H1 (cell line): ENCODE measurements around the gene EPHA6. TPM values are rescaled to one million over a fixed set of nuclear protein-coding genes. Genes with fewer than 3 reads are reported as not detected.

ENCODE experiments used
- CTCF ChIA-PET: fragments of 300-600 bp; sonication (Branson Sonifier 250); formaldehyde crosslinking; loops from one replicate; lab custom pipeline; 2021; ENCODE audit not compliant: partially characterized antibody; lab: Charles Lee
- POLR2A ChIA-PET: fragments of 300-600 bp; sonication (Branson Sonifier 250); formaldehyde crosslinking; loops from one replicate; lab custom pipeline; 2021; ENCODE audit warnings: inconsistent platforms; ENCODE audit not compliant: partially characterized antibody; lab: Charles Lee
- DNase-seq, 2 experiments: peaks; one replicate each; pipeline versions ENCODE4 v3.0.0 to v3.0.0-alpha.2; 2010 to 2022; ENCODE audit warnings: low spot score in 2 of 2, low read depth in 1 of 2, mixed read lengths in 1 of 2
- FAIRE-seq: peaks from 2 replicates; lab custom pipeline; 2011; peaks lifted over from hg19 to GRCh38; lab: Jason Lieb, UNC
- H2AFZ ChIP-seq: 2 replicates; pipeline ENCODE4 v1.8.1; 2012; ENCODE audit warnings: low read length, inconsistent platforms
- H2AK5ac ChIP-seq: 2 replicates; pipeline ENCODE4 v1.6.1; 2013; ENCODE audit warnings: low read depth, low read length
- H2BK120ac ChIP-seq: replicated peaks from 2 replicates; pipeline ENCODE3; 2013; ENCODE audit warnings: low read depth, low read length, inconsistent platforms
- H2BK12ac ChIP-seq: 2 replicates; pipeline ENCODE4 v1.6.1; 2013; ENCODE audit warnings: low read depth, low read length
- H2BK15ac ChIP-seq: 2 replicates; pipeline ENCODE4 v1.6.1; 2013; ENCODE audit warnings: low read length
- H2BK20ac ChIP-seq: 2 replicates; pipeline ENCODE4 v1.6.1; 2013; ENCODE audit warnings: low read length
- H2BK5ac ChIP-seq: 2 replicates; pipeline ENCODE4 v1.6.1; 2013; ENCODE audit warnings: low read depth, low read length
- H3K14ac ChIP-seq: 2 replicates; pipeline ENCODE4 v1.6.1; 2013; ENCODE audit warnings: inconsistent platforms; ENCODE audit not compliant: insufficient read length
- H3K18ac ChIP-seq: 2 replicates; pipeline ENCODE4 v1.6.1; 2013; ENCODE audit warnings: low read length; ENCODE audit errors: extremely low read depth
- H3K23ac ChIP-seq: 2 replicates; pipeline ENCODE4 v1.6.1; 2013; ENCODE audit warnings: inconsistent platforms; ENCODE audit not compliant: insufficient read length
- H3K23me2 ChIP-seq: 2 replicates; pipeline ENCODE4 v1.6.1; 2013; ENCODE audit warnings: low read depth, low read length
- H3K27ac ChIP-seq: 2 replicates; pipeline ENCODE4 v1.6.1; 2011; ENCODE audit warnings: low read depth, low read length, inconsistent platforms
- H3K27me3 ChIP-seq, 4 experiments: replicated peaks in 1 of 4; 1 replicate in 1 of 4; 2 replicates in 3 of 4; pipeline versions ENCODE4 v1.6.1 to v1.8.1; 2011 to 2013; ENCODE audit warnings: low read length in 3 of 4, mild to moderate bottlenecking in 3 of 4, inconsistent platforms in 2 of 4, mixed read lengths in 2 of 4, moderate library complexity in 1 of 4; ENCODE audit not compliant: control insufficient read depth in 3 of 4, insufficient read depth in 3 of 4; ENCODE audit errors: extremely low read depth in 1 of 4
- H3K36me3 ChIP-seq, 4 experiments: 2 replicates each; pipeline versions ENCODE4 v1.6.1 to v1.8.1; 2011 to 2013; ENCODE audit warnings: mild to moderate bottlenecking in 4 of 4, low read length in 3 of 4, moderate library complexity in 2 of 4, control low read depth in 1 of 4, inconsistent platforms in 1 of 4; ENCODE audit not compliant: insufficient read depth in 4 of 4, control insufficient read depth in 2 of 4
- H3K4ac ChIP-seq: replicated peaks from 2 replicates; pipeline ENCODE3; 2013; ENCODE audit warnings: low read length, low read depth, mixed read lengths, inconsistent platforms; ENCODE audit not compliant: insufficient read length
- H3K4me1 ChIP-seq, 4 experiments: replicated peaks in 1 of 4; 1 replicate in 1 of 4; 2 replicates in 3 of 4; pipeline versions ENCODE4 v1.6.1 to v1.8.1; 2011 to 2013; ENCODE audit warnings: low read length in 3 of 4, inconsistent platforms in 2 of 4, mixed read lengths in 1 of 4; ENCODE audit not compliant: insufficient read depth in 4 of 4, control insufficient read depth in 3 of 4
- H3K4me2 ChIP-seq, 2 experiments: 2 replicates each; pipeline versions ENCODE4 v1.6.1 to v1.8.1; 2011 to 2013; ENCODE audit warnings: low read depth in 2 of 2, low read length in 2 of 2, control low read depth in 1 of 2, inconsistent platforms in 1 of 2, mild to moderate bottlenecking in 1 of 2; ENCODE audit not compliant: insufficient read depth in 1 of 2
- H3K4me3 ChIP-seq, 4 experiments: fragments of 200-600, 300-600 bp in 1 of 4; sonication (generic), shearing (Covaris generic), sonication (Bioruptor Twin) in 1 of 4; 2 replicates each; pipeline versions ENCODE4 v1.5.1 to v1.8.1; 2011 to 2016; ENCODE audit warnings: low read length in 4 of 4, low read depth in 3 of 4, control low read depth in 2 of 4, inconsistent platforms in 2 of 4, mild to moderate bottlenecking in 2 of 4, mixed read lengths in 1 of 4, moderate library complexity in 1 of 4; ENCODE audit not compliant: insufficient read depth in 2 of 4; ENCODE audit errors: extremely low read depth in 1 of 4
- H3K56ac ChIP-seq: replicated peaks from 2 replicates; pipeline ENCODE3; 2013; ENCODE audit warnings: low read depth, mild to moderate bottlenecking, mixed read lengths, low read length, inconsistent platforms; ENCODE audit not compliant: insufficient read length
- H3K79me1 ChIP-seq: 2 replicates; pipeline ENCODE4 v1.6.1; 2013; ENCODE audit warnings: low read depth, low read length, control low read depth
- H3K79me2 ChIP-seq, 2 experiments: 2 replicates each; pipeline versions ENCODE4 v1.6.1 to v1.8.1; 2012 to 2013; ENCODE audit warnings: low read length in 2 of 2, mild to moderate bottlenecking in 2 of 2, inconsistent platforms in 1 of 2; ENCODE audit not compliant: insufficient read depth in 2 of 2, control insufficient read depth in 1 of 2
- H3K9ac ChIP-seq, 4 experiments: replicated peaks in 1 of 4; 1 replicate in 1 of 4; 2 replicates in 3 of 4; pipeline versions ENCODE4 v1.6.1 to v1.8.1; 2011 to 2013; ENCODE audit warnings: low read depth in 3 of 4, low read length in 3 of 4, control low read depth in 2 of 4, mild to moderate bottlenecking in 2 of 4, moderate library complexity in 2 of 4, inconsistent platforms in 1 of 4; ENCODE audit errors: extremely low read depth in 1 of 4
- H3K9me3 ChIP-seq, 2 experiments: 2 replicates each; pipeline versions ENCODE4 v1.6.1 to v1.8.1; 2012 to 2013; ENCODE audit warnings: mild to moderate bottlenecking in 2 of 2, moderate library complexity in 2 of 2, control low read depth in 1 of 2, inconsistent platforms in 1 of 2, low read depth in 1 of 2, low read length in 1 of 2, mixed read lengths in 1 of 2; ENCODE audit not compliant: insufficient read depth in 2 of 2
- H4K20me1 ChIP-seq, 2 experiments: replicated peaks in 1 of 2; 2 replicates each; pipeline versions ENCODE3 to v1.8.1; 2011 to 2013; ENCODE audit warnings: inconsistent platforms in 2 of 2, low read length in 2 of 2, mild to moderate bottlenecking in 1 of 2; ENCODE audit not compliant: insufficient read depth in 2 of 2, control insufficient read depth in 1 of 2
- H4K5ac ChIP-seq: 2 replicates; pipeline ENCODE4 v1.6.1; 2013; ENCODE audit warnings: low read length, low read depth, mixed read lengths, inconsistent platforms; ENCODE audit not compliant: insufficient read length
- H4K8ac ChIP-seq: 2 replicates; pipeline ENCODE4 v1.8.0; 2013; ENCODE audit warnings: mild to moderate bottlenecking, moderate library complexity, low read length, inconsistent platforms; ENCODE audit not compliant: insufficient read depth; ENCODE audit errors: extremely low read depth
- H4K91ac ChIP-seq: replicated peaks from 2 replicates; pipeline ENCODE3; 2013; ENCODE audit warnings: low read length, mixed read lengths, inconsistent platforms; ENCODE audit not compliant: insufficient read length
- ATF2 ChIP-seq: IDR thresholded peaks from 2 replicates; pipeline ENCODE4 v1.6.1; 2012; ENCODE audit warnings: low read length, inconsistent platforms
- BACH1 ChIP-seq: IDR thresholded peaks from 2 replicates; pipeline ENCODE4 v1.6.1; 2012; ENCODE audit warnings: low read length, improper control_type of control experiment
- CTCF ChIP-seq, 3 experiments: IDR thresholded peaks; 1 replicate in 2 of 3; 2 replicates in 1 of 3; pipeline versions ENCODE4 v1.5.1 to v1.6.1; 2011; ENCODE audit warnings: low read length in 3 of 3, mild to moderate bottlenecking in 3 of 3, inconsistent platforms in 2 of 3, low read depth in 1 of 3, moderate library complexity in 1 of 3; ENCODE audit not compliant: insufficient read depth in 1 of 3; ENCODE audit errors: control extremely low read depth in 1 of 3
- EZH2 ChIP-seq: fragments of 200-600 bp; sonication (generic); IDR thresholded peaks from 2 replicates; pipeline ENCODE4 v1.7.1; 2012; ENCODE audit warnings: low read depth, mild to moderate bottlenecking, moderate library complexity, low read length, inconsistent platforms; ENCODE audit not compliant: severe bottlenecking
- KDM5A ChIP-seq: fragments of 200-600 bp; IDR thresholded peaks from 2 replicates; pipeline ENCODE4 v1.7.1; 2012; ENCODE audit warnings: mild to moderate bottlenecking, low read length, inconsistent platforms, mixed read lengths
- MAFK ChIP-seq: IDR thresholded peaks from 2 replicates; pipeline ENCODE4 v1.6.1; 2012; ENCODE audit warnings: low read depth, mild to moderate bottlenecking, improper control_type of control experiment, low read length
- NRF1 ChIP-seq: IDR thresholded peaks from 2 replicates; pipeline ENCODE4 v1.6.1; 2011; ENCODE audit warnings: mild to moderate bottlenecking, low read depth, low read length, improper control_type of control experiment
- POLR2AphosphoS5 ChIP-seq: IDR thresholded peaks from 2 replicates; pipeline ENCODE4 v1.6.1; 2011; ENCODE audit warnings: low read depth, low read length
- TAF1 ChIP-seq: IDR thresholded peaks from 2 replicates; pipeline ENCODE4 v1.6.1; 2011; ENCODE audit warnings: mild to moderate bottlenecking, low read depth, low read length
- TBP ChIP-seq: IDR thresholded peaks from 2 replicates; pipeline ENCODE4 v1.6.1; 2011; ENCODE audit warnings: low read depth, low read length, improper control_type of control experiment
- WGBS, 2 experiments: shearing (Covaris generic) in 1 of 2; methylation state at CpG; one replicate each; pipeline versions ENCODE4 v1.1.6 to v1.1.7; 2013 to 2015; ENCODE audit warnings: low lambda C conversion rate in 2 of 2, mixed read lengths in 2 of 2, inconsistent platforms in 1 of 2, low coverage in 1 of 2, missing lambda C conversion rate in 1 of 2; ENCODE audit not compliant: insufficient replicate concordance in 2 of 2, insufficient coverage in 1 of 2, insufficient read length in 1 of 2; ENCODE audit errors: extremely low coverage in 1 of 2, missing lambda C conversion rate in 1 of 2; 5-methylcytosine and 5-hydroxymethylcytosine counted together
- polyA plus RNA-seq, 7 experiments: library from polyadenylated mRNA; depleted of rRNA in 3 of 7; stranded (reverse) in 5 of 7; unstranded in 2 of 7; fragments of >200 nt in 5 of 7; fragments of 200-250 nt in 2 of 7; gene quantifications; 1 replicate in 5 of 7; 2 replicates in 1 of 7; 4 replicates in 1 of 7; pipeline versions ENCODE4 v1.2.1 to v1.2.3, GENCODE V29; 2011 to 2013; ENCODE audit warnings: missing spikeins in 2 of 7, mixed read lengths in 2 of 7
- total RNA-seq: library from RNA; stranded (reverse); fragmentation: NEBNext Ultra II Directional; extraction: Animal tissue kit (Norgen Biotek cat#: 25700); gene quantifications from 2 replicates; pipeline ENCODE4 v1.2.1, GENCODE V29; 2021

EPHA6 gene
- total and polyA plus RNA-seq, 2 of the 8 experiments (the other 6 are each of a cell fraction or from before 2014, with no cell fraction given): 0.83 to 3.2 TPM

- Histone ChIP-seq H3K23ac (no peak overlapping the region), H4K91ac (no peak overlapping the region), H3K27me3 (no peaks in the 10 kb centered on the region), H3K4me2 (no peak overlapping the region), H3K79me2 (no peaks in the 10 kb centered on the region), H3K9me3 (no peaks in the 10 kb centered on the region), H4K8ac (no peak overlapping the region), H3K4me1 (no peaks in the 10 kb centered on the region), H3K79me1 (no peaks in the 10 kb centered on the region), H2AK5ac (no peak overlapping the region), H4K20me1 (no peaks in the 10 kb centered on the region), H2BK15ac (no peak overlapping the region), H3K4ac (no peak overlapping the region), H3K27ac (no peak overlapping the region), H2BK120ac (no peak overlapping the region), H3K14ac (no peak overlapping the region), H3K36me3 (no peaks in the 10 kb centered on the region), H3K4me3 (no peak overlapping the region), H2BK5ac (no peak overlapping the region), H2BK20ac (no peak overlapping the region), H3K18ac (no peak overlapping the region), H2BK12ac (no peak overlapping the region), H3K23me2 (no peaks in the 10 kb centered on the region), H3K56ac (no peak overlapping the region), H2AFZ (no peak overlapping the region), H4K5ac (no peak overlapping the region), H3K9ac (no peak overlapping the region)
- POLR2A ChIA-PET: no interaction called here
- FAIRE-seq (no peak), DNase-seq (no peak)
- WGBS, 2 experiments: 92% methylated on average over 1 of the region's 1 CpG; no CpG with 5 or more reads in 1 of the 2 experiments
- CTCF ChIA-PET: interaction anchor here (0.9 kb wide), 1 partner anchor 24 kb away, joined by 3 read pairs; no protein-coding TSS in a partner anchor
- no peak for TF ChIP-seq MAFK
- no peak for TF ChIP-seq BACH1
- TF ChIP-seq CTCF (IDR thresholded peaks at IDR 0.05; ENCODE audit: control extremely low read depth in 1 of 3, insufficient read depth in 1 of 3, low read depth in 1 of 3, low read length in 3 of 3): no peak
- TF ChIP-seq EZH2: no peak
- TF ChIP-seq TBP: no peak
- TF ChIP-seq TAF1: no peak
- TF ChIP-seq NRF1: no peak
- TF ChIP-seq KDM5A: no peak
- no peak for TF ChIP-seq ATF2
- no peak for TF ChIP-seq POLR2AphosphoS5
Observed at GRCh38 chr3:97647441-97647982, 833.1 kb downstream of the EPHA6 start.
